Cerebellar nuclear complex (tissue), 1 donor: ENCODE measurements around the gene A2ML1.
"Not testable (repeated sequence)": the region's sequence is repeated elsewhere in the genome, so short reads cannot be mapped to it uniquely, and the experiment has no call there.

Source experiments
- DNase-seq, 2 experiments: peaks; one replicate each; lab custom pipeline; 2025; lab: John Stamatoyannopoulos, UW

Gene A2ML1

DNA sequence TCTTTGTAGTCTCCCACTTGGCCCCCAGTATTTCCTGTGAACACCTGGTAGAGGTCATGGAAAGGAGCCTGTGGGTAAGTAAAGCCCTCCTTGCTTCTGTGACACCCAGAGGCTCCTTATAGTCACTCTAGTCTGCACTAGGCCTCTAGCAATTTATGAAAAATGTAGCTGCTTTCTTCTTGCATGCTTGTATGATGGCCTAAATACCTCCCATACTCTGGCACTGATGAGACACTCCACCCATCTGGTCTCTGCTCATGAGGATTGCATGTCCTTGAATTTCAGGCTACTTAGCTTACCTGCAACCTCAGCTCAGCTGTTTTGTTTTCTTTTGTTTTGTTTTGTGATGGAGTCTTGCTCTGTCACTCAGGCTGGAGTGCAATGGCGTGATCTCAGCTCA lies 4.6 kb upstream of the A2ML1 start:
- DNase-seq, result no peak

DNA sequence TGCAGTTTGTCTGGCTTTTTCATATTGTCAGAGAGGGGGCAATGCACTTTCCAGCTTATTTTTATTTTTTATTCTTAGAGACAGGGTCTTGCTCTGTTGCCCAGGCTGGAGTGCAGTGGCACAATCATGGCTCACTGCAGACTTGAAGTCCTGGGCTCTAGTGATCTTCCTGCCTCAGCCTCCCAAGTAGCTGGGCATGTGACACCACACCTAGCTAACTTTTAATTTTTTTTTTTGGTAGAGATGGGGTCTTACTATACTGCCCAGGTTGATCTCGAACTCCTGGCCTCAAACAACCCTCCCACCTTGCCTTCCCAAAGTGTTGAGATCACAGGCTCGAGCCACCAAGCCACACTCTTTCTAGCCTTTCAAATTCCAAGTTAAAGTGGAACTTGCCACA lies 3.9 kb upstream of the A2ML1 start:
- DNase-seq, result no peak

DNA sequence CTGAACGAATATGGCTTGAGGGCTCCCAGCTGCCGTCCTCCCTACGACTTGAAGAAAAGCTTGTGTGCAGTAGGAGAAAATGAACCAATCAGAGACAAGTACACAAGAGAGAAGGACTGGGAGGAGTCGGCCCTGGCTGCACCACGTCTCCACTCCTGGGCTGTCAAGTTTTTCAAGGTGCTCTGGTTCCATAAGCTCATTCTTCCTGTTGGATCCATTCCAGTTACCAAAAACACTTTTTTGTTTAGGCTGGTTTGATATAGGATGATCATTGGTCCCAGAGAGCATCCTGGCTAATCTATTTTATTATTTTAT lies 2.8 kb upstream of the A2ML1 start:
- no peak for DNase-seq

- not testable (repeated sequence) for DNase-seq
These were observed 1.6 kb upstream of the A2ML1 start for GRCh38 chr12:8820676-8821407.

DNA sequence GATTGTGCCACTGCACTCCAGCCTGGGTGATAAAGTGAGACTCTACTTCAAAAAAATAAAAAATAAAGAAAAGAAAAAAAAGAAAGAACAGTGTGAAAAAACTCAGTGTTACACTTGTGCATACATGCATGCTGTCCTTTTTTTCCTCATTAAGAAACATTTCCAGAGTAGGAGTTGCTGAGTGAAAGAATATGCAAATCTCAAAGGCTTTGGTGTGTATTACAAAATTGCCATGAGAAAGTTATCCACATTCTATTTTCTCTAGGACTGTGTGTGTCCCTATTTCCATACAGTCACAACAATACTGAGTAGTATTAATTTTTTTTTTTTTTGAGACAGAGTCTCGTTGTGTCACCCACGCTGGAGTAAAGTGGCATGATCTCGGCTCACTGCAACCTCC lies 830 bp upstream of the A2ML1 start:
- no peak for DNase-seq

DNA sequence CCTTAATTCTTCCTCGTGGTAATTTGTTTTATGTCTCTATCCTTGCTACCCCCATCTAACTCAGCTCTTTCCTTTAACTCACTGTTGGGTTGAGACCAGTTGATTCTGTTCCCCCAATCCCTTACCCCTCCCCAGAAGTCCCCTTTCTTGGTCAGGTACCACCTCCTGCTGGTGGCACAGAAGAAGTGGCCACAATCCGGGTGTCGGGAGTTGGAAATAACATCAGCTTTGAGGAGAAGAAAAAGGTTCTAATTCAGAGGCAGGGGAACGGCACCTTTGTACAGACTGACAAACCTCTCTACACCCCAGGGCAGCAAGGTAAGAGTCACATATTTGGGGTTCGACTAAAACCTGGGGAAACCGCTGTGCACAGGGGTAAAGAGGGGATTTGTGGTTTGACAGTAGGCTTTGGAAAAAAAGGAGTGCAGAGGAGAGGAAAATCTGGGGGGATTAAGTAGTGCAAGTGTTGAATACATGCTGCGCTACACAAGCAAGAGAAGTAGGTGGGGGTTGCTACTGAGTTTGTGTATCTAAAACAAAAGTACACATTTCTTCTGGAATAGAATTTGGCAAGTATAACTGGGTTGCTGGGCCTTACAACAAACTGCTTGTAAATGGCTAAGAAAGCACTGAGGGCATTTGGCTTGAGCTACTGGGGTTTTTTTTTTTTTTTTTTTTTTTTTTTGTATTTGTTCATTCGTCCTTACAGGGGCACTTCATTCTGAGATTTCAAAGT lies 1.3 kb downstream of the A2ML1 start:
- DNase-seq, result no peak

- DNase-seq, result no peak
These were observed 5.3 kb downstream of the A2ML1 start for GRCh38 chr12:8827551-8828256.

DNA sequence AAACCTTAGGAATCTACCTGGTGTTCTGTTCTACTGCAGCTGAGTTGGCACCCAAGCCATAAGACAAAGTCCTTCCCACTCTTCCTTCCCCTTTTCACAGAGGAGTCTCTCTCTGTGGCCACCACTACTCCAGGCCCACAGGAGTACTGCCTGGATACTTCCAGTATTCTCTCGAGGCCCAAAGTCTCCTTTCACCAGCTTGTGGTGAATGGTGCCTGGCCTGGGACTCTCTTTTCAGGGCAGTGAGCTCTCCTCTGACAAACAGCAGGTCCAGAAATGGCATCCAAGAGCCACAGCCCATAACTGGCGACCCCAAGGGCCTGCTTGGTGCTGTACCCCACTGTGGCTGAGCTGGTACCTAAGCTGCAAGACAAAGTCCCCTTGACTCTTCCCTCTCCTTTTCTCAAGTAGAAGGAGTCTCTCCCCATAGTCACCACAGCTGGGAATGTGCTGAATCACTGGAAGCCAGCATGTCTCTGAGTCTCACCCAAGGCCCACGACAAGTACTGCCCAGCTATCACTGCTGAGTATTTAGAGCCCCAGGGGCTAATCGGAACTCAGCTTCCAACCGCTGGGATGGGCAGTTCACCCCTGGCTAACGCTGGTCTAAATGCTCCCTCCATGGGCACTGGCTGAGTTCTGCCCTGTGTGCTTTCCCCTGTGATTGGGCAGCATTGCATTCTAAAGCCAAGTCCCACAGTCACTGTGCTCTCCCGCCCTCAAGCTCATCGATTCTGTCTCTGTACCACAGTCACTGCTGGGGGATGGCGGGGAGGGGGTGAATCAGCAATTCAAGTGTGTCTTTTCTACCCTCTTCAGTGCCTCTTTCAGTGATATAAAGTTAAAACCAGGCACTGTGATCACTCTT lies 6.1 kb downstream of the A2ML1 start:
- DNase-seq, result no peak

DNA sequence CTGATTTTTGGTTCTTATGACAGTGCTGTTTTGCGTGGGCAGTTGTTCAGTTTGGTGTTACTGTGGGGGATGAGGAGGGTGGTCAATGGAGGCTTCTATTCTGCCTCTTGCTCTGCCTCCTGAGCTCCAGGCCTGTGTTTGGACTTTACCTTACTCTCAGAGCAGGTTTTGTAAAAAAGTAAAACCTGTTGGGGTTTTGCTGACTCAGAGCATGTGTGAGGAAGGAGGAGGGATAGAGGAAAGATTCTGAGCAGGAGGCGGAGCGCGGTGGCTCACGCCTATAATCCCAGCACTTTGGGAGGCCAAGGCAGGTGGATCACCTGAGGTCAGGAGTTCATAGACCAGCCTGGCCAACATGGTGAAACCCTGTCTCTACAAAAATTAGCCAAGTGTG lies 6.7 kb downstream of the A2ML1 start:
- DNase-seq, result no peak

- no peak for DNase-seq
These were observed 7.2 kb downstream of the A2ML1 start for GRCh38 chr12:8829621-8830020.

GRCh38 chr12:8831116-8831515 lies 8.7 kb downstream of the A2ML1 start:
- no peak for DNase-seq

GRCh38 chr12:8832500-8832899 lies 10.1 kb downstream of the A2ML1 start:
- no peak for DNase-seq

- no peak for DNase-seq
These were observed 11.8 kb downstream of the A2ML1 start for GRCh38 chr12:8834230-8834629.

DNA sequence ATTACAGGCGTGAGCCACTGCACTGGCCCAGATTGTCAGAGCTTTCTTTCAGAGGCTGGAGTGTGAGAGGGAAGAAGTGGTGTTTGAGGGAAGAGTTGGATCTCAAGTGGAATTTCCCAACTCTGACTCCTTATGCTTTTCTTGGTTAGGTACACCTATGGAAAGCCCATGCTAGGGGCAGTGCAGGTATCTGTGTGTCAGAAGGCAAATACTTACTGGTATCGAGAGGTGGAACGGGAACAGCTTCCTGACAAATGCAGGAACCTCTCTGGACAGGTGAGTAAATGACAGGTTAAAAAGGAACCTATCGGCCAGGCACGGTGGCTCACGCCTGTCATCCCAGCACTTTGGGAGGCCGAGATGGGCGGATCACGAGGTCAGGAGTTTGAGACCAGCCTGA lies 14.9 kb downstream of the A2ML1 start:
- no peak for DNase-seq

- DNase-seq, result no peak
These were observed 17.9 kb downstream of the A2ML1 start for GRCh38 chr12:8840321-8840720.

DNA sequence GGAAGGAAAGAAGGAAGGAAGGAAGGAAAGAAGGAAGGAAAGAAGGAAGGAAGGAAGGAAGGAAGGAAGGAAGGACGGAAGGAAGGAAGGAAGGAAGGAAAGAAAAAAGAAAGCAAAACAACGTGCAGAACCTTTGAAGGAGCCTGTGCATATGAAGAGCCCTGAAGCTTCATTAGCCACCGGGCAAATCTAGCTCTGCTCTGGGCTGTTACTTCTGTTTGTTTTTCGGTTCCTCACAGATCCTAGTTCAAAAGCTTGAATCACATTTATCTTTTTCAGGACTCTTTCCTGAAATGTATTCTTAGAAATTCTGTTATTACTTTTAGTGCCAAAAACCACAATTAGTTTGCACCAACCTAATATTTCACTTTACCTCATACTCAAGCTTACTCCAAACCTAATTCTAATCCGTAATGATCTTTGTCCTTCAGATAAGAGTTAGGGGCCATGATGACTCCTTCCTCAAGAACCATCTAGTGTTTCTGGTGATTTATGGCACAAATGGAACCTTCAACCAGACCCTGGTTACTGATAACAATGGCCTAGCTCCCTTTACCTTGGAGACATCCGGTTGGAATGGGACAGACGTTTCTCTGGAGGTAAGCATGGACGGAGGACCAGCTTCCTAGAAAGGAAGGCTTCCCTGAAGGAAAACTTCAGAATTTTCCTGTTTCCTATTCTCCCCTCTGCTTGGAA lies 18.7 kb downstream of the A2ML1 start:
- DNase-seq, result no peak

- no peak for DNase-seq
These were observed 19.4 kb downstream of the A2ML1 start for GRCh38 chr12:8841778-8842177.

DNA sequence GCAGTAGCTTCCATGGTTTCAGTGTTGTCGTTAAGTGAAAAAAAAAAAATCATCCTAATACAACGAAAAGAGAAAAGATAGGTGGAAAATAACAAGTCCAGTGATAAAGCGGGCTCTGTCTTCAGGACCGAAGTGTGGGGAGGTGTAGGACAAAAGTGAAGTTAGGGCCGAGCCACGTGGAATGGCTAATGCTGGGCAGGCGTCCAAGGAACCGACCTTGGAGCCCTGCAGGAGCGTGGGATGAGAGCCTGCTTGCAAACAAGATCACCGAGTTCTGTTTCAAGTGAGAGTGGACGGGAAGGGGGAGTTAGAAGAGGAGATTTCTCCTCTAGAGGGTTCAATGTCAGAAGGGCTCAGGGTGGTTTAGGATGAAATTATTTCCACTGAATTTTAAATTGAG lies 22.2 kb downstream of the A2ML1 start:
- DNase-seq, result no peak

DNA sequence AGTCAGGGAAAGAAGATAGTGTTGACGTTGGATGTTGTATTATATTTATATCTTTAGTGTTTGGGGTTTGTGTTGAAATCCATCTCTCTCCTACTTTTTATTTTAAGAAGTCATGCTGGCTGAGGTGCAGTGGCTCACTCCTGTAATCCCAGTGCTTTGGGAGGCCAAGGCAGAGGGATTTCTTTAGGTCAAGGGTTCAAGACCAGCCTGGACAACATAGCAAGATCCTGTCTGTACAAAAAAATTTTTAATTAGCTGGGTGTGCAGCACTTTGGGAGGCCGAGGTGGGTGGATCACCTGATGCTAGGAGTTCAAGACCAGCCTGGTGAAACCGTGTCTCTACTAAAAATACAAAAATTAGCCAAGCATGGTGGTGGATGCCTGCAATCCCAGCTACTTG lies 23.9 kb downstream of the A2ML1 start:
- no peak for DNase-seq

GRCh38 chr12:8847435-8847834 lies 25.0 kb downstream of the A2ML1 start:
- no peak for DNase-seq

DNA sequence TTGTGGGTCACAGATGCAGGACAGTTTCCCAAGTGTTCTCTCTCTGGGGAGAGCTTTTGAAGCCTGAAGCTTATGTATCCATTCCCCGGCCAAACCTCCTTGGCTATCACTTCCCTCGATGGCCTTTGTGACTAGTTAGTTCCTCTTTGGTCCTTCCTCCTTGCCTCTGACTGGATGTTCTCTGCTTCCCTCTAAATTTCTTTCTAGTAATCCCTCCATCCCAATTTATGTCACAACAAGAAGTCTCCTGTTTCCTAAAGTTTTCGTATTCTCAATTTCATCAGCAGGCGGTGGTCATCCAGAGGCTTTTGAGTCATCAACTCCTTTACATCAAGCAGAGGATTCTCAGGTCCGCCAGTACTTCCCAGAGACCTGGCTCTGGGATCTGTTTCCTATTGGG lies 27.5 kb downstream of the A2ML1 start:
- DNase-seq, result no peak

DNA sequence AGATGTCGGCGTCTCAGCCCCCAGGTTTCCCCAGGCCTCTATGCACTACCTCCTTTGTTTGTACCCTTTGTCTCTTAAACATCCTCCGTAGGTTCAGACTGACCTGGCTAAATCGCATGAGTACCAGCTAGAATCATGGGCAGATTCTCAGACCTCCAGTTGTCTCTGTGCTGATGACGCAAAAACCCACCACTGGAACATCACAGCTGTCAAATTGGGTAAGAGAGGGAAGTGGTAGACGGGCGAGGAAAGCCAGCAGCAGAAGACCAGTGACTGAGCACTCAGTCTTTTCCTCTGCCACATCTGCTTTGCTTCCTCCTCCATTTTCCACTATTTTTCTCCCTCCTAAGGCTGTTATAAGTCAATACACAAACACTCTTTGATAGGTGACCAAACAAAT lies 29.7 kb downstream of the A2ML1 start:
- DNase-seq, result no peak
